ENCODE measurements around the gene TRAPPC10.
A peak's percentile ranks its signal among the peaks of the same experiment; 100 is the strongest.

Gene TRAPPC10

DNA sequence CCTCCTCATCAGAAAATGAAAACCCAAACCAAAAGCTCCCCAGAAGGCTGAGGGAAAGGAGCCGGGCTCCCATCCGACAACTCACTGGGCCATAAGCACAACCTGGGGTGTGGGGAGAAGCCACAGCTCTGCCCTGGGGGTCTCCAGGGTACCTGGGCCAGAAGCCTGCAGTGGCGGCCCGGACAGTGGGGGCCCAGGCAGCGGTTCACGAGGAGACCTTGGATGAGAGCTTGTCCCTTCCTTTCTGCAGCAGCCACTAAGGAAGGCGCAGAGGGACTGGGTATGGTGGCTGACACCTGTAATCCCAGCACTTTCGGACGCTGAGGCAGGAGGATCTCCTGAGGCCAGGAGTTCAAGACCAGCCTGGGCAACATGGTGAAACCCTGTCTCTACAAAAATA lies 17.5 kb upstream of the TRAPPC10 start:
- no peaks in the 10 kb centered on the region for H3K27me3 ChIP-seq
- TF ChIP-seq, protein P1, sequence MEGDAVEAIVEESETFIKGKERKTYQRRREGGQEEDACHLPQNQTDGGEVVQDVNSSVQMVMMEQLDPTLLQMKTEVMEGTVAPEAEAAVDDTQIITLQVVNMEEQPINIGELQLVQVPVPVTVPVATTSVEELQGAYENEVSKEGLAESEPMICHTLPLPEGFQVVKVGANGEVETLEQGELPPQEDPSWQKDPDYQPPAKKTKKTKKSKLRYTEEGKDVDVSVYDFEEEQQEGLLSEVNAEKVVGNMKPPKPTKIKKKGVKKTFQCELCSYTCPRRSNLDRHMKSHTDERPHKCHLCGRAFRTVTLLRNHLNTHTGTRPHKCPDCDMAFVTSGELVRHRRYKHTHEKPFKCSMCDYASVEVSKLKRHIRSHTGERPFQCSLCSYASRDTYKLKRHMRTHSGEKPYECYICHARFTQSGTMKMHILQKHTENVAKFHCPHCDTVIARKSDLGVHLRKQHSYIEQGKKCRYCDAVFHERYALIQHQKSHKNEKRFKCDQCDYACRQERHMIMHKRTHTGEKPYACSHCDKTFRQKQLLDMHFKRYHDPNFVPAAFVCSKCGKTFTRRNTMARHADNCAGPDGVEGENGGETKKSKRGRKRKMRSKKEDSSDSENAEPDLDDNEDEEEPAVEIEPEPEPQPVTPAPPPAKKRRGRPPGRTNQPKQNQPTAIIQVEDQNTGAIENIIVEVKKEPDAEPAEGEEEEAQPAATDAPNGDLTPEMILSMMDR (IDR thresholded peaks at IDR 0.05; ENCODE audit: low read depth, low read length): no peak
- no peaks in the 10 kb centered on the region for H3K9me3 ChIP-seq
- no peak for DNase-seq
- no peak overlapping the region for H3K4me3 ChIP-seq (ENCODE audit: low read depth, low read length)
- H3K4me1 ChIP-seq: no peaks in the 10 kb centered on the region
- H3K36me3 ChIP-seq: no peaks in the 10 kb centered on the region

DNA sequence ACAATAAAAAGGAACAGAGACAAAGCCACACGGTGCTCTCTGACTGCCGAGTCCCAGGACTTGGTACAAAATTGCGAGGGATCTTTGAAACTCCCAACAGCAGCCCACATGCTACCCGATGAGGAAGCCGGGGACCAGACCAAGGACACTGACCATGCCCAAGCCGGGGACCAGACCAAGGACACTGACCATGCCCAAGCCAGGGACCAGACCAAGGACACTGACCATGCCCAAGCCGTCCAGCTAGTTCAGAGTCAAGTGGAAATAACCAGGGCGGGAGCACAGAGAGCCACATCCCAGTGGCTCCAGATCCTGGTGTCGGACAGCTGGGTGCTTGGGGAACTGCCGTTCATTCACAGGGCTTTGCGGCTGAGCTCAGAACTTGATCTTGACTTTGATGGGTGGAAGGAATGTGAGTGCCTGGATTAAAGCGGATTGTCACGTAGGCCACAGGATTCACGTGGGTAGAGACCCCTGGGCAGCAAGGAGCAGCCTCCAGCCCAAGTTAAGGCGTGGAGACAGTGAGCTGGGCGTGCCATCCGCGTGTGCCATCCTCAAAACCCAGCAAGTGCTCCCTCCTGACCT lies 16.5 kb upstream of the TRAPPC10 start:
- TF ChIP-seq, protein P1 (IDR thresholded peaks at IDR 0.05; ENCODE audit: low read depth, low read length): no peak
- H3K9me3 ChIP-seq: no peaks in the 10 kb centered on the region
- DNase-seq: no peak
- H3K4me3 ChIP-seq (ENCODE audit: low read depth, low read length): no peak overlapping the region
- no peaks in the 10 kb centered on the region for H3K27me3 ChIP-seq
- H3K36me3 ChIP-seq: no peaks in the 10 kb centered on the region
- no peaks in the 10 kb centered on the region for H3K4me1 ChIP-seq

DNA sequence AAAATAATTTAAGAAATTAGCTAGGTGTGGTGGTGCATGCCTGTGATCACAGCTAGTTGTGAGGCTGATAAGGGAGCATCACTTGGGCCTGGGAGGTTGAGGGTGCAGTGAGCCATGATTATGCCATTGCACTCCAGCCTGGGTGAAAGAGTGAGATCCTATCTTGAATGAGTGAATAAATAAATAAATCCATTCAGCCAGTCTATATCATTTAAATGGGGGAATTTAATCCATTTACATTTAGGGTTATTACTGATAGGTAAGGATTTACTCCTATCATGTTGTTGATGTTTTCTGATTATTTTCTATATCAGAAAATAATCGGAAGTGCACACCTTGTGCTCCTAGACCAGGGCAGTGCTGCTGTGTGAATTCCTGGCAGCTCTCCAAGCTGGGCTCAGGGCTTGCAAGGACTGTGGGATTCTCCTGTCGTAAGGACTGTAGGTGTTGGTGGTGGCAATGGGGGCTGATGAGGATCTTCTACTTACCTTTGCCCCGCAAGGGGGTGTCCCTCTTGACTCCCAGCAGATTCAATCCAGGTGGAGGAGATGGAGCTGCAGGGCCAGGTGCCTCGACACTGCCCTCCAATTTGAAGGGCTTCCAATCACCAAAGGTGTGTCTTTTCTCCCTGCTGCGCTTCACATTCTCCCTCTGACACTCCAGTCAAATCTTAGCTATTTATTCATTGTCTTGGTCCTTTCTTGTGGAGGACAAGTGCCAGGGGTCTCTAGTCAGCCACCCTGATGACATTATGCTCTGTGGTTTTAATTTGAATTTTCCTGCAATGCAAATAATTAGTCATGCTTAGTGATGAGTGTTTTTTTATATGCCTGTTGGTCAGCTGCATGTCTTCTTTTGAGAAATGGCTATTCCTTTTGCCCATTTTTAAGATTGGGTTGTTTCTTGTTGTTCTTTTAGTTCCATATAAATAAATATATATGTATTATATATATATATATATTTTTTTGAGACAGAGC lies 14.1 kb upstream of the TRAPPC10 start:
- no peaks in the 10 kb centered on the region for H3K4me1 ChIP-seq
- no peaks in the 10 kb centered on the region for H3K9me3 ChIP-seq
- TF ChIP-seq, protein P1 (IDR thresholded peaks at IDR 0.05; ENCODE audit: low read depth, low read length): no peak
- H3K4me3 ChIP-seq (ENCODE audit: low read depth, low read length): no peak overlapping the region
- peak; percentile 49 for DNase-seq
- no peaks in the 10 kb centered on the region for H3K27me3 ChIP-seq
- no peaks in the 10 kb centered on the region for H3K36me3 ChIP-seq

DNA sequence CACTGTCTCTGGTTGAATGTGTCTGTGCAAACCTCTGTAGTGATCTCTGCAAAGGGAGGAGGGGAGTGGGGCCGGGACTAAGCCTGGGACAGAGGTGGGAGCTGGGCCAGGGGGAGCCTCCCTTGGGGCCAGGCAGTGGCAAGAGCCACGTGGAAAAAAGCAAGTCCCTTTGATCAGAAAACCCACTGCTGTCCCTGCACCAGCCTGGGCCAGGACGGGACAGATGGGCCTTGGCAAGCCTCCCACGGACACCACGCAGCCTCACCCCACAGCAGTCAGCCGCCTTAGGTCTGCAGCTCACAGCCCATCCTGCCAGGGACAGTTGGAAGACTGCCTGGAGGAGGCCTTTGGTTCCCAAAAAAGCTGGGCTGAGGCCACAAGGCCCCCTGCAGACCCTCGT lies 11.7 kb upstream of the TRAPPC10 start:
- TF ChIP-seq, protein P1 (IDR thresholded peaks at IDR 0.05; ENCODE audit: low read depth, low read length): no peak
- H3K27me3 ChIP-seq: no peaks in the 10 kb centered on the region
- no peak for DNase-seq
- no peaks in the 10 kb centered on the region for H3K4me1 ChIP-seq
- H3K4me3 ChIP-seq (ENCODE audit: low read depth, low read length): no peak overlapping the region
- no peaks in the 10 kb centered on the region for H3K36me3 ChIP-seq
- H3K9me3 ChIP-seq: no peaks in the 10 kb centered on the region

DNA sequence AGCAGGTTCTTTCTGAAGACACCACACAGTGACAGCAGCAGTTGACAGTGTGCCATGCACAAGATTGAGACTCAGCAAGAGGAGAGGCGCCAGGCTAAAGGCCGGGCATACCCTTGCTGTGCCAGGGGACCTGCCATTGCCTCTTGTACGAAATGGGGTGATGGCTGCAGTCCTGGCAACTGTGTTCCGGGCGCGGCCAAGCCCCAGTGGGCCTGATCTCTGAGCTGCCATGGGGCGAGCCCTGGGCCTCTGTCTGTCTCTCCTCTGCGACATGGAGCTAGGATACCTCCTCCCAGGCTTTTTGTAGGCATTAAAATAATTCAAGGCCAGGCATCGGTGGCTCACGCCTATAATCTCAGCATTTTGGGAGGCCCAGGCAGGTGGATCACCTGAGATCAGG lies 9.6 kb upstream of the TRAPPC10 start:
- Histone ChIP-seq H3K4me1 (no peaks in the 10 kb centered on the region), H3K36me3 (no peaks in the 10 kb centered on the region), H3K9me3 (no peaks in the 10 kb centered on the region), H3K27me3 (no peaks in the 10 kb centered on the region), H3K4me3 (ENCODE audit: low read depth, low read length) (no peak overlapping the region)
- no peak for DNase-seq
- TF ChIP-seq, protein P1 (IDR thresholded peaks at IDR 0.05; ENCODE audit: low read depth, low read length): no peak
